ENCODE data around the gene RDH14.

DNA sequence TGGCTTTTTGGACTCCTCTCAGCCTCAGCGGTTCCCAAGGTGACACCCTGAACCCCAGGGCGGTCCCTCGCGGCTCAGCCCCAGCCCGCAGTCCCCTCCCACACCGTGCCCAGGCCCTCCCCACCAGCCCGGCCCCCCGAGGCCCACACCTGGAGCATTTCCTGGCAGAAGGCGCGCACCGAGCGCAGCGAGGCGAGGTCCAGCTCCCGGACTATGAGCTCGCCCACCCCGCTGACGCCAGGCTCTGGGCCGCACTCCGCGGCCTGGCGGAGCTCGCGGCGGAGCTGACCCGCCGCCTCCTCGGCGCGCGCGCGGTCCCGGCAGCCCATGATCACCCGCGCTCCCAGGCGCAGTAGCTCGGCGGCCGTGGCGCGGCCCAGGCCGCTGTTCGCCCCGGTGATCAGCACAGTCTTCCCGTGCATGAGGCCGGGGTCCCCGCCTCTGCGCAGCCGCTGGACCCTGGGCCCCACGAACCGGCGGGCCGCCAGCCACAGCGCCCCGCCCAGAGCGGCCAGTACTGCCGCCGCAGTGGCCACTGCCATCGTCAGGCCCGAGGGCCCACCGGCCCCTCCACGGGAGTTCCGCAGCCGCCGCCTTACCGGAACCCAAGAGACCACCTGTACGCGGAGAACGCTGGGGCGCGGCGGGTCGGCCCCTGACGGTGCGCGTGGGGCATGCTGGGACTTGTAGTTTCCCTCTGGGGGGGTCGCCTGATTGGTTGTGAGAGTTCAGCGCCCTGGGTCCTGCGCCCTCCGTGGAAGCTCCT is at the start of gene RDH14:
- TF ChIP-seq POLR2A (IDR thresholded peaks at IDR 0.05) = no peak
- TF ChIP-seq, protein P1, sequence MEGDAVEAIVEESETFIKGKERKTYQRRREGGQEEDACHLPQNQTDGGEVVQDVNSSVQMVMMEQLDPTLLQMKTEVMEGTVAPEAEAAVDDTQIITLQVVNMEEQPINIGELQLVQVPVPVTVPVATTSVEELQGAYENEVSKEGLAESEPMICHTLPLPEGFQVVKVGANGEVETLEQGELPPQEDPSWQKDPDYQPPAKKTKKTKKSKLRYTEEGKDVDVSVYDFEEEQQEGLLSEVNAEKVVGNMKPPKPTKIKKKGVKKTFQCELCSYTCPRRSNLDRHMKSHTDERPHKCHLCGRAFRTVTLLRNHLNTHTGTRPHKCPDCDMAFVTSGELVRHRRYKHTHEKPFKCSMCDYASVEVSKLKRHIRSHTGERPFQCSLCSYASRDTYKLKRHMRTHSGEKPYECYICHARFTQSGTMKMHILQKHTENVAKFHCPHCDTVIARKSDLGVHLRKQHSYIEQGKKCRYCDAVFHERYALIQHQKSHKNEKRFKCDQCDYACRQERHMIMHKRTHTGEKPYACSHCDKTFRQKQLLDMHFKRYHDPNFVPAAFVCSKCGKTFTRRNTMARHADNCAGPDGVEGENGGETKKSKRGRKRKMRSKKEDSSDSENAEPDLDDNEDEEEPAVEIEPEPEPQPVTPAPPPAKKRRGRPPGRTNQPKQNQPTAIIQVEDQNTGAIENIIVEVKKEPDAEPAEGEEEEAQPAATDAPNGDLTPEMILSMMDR (IDR thresholded peaks at IDR 0.05) = peak in 2 of 3 experiments; percentile 7 to 17

All from testis (tissue), 2 donors.